Measurements from ENCODE around the gene MPV17.

The MPV17 gene

GRCh38 chr2:27285481-27285880, 37.4 kb downstream of the MPV17 start:
- no peak for TF ChIP-seq CTCF (IDR thresholded peaks at IDR 0.05; ENCODE audit: poor library complexity, severe bottlenecking)
- H3K36me3 ChIP-seq (ENCODE audit: low read depth), result no peaks in the 10 kb centered on the region
- H3K27me3 ChIP-seq (ENCODE audit: insufficient read depth, poor library complexity, severe bottlenecking), result peaks cover 6% of the 10 kb centered on the region
- H3K27ac ChIP-seq (ENCODE audit: poor library complexity, severe bottlenecking), result no peak overlapping the region
- H3K4me3 ChIP-seq (ENCODE audit: severe bottlenecking), result no peak overlapping the region
- no peaks in the 10 kb centered on the region for H3K9me3 ChIP-seq (ENCODE audit: severe bottlenecking)
- DNase-seq (ENCODE audit: low spot score) (no peak), ATAC-seq (ENCODE audit: low read depth) (no peak)
- no peaks in the 10 kb centered on the region for H3K4me1 ChIP-seq (ENCODE audit: insufficient read depth, poor library complexity, severe bottlenecking)

GRCh38 chr2:27284996-27285395, 37.9 kb downstream of the MPV17 start:
- Histone ChIP-seq H3K27ac (ENCODE audit: poor library complexity, severe bottlenecking) (no peak overlapping the region), H3K9me3 (ENCODE audit: severe bottlenecking) (no peaks in the 10 kb centered on the region), H3K4me3 (ENCODE audit: severe bottlenecking) (no peak overlapping the region), H3K36me3 (ENCODE audit: low read depth) (no peaks in the 10 kb centered on the region), H3K4me1 (ENCODE audit: insufficient read depth, poor library complexity, severe bottlenecking) (no peaks in the 10 kb centered on the region), H3K27me3 (ENCODE audit: insufficient read depth, poor library complexity, severe bottlenecking) (peaks cover 6% of the 10 kb centered on the region)
- DNase-seq (ENCODE audit: low spot score) (no peak), ATAC-seq (ENCODE audit: low read depth) (no peak)
- no peak for TF ChIP-seq CTCF (IDR thresholded peaks at IDR 0.05; ENCODE audit: poor library complexity, severe bottlenecking)

- Histone ChIP-seq H3K4me1 (ENCODE audit: insufficient read depth, poor library complexity, severe bottlenecking) (no peaks in the 10 kb centered on the region), H3K36me3 (ENCODE audit: low read depth) (no peaks in the 10 kb centered on the region), H3K4me3 (ENCODE audit: severe bottlenecking) (no peak overlapping the region)
These were observed 40.0 kb downstream of the MPV17 start for GRCh38 chr2:27282892-27283291.

GRCh38 chr2:27281855-27282559, 40.9 kb downstream of the MPV17 start, which contains the start of gene TRIM54:
TSS of gene TRIM54 (plus strand) at chr2:27282429. CDS start at chr2:27282732, 303 bp downstream.
- no peak within 1 kb of the TSS for H3K4me3 ChIP-seq (ENCODE audit: severe bottlenecking)
- TF ChIP-seq CTCF (IDR thresholded peaks at IDR 0.05; ENCODE audit: poor library complexity, severe bottlenecking), result no peak
- H3K9me3 ChIP-seq (ENCODE audit: severe bottlenecking), result no peaks in the 10 kb centered on the region
- ATAC-seq (ENCODE audit: low read depth), result no peak
- no peaks in the 10 kb centered on the region for H3K4me1 ChIP-seq (ENCODE audit: insufficient read depth, poor library complexity, severe bottlenecking)
- no peak for DNase-seq (ENCODE audit: low spot score)
- H3K36me3 ChIP-seq (ENCODE audit: low read depth), result no peaks in the 10 kb centered on the region
- H3K27me3 ChIP-seq (ENCODE audit: insufficient read depth, poor library complexity, severe bottlenecking), result peaks cover 6% of the 10 kb centered on the region
- no peak within 1 kb of the TSS for H3K27ac ChIP-seq (ENCODE audit: poor library complexity, severe bottlenecking)

More at GRCh38 chr2:27282892-27283291, 40.0 kb downstream of the MPV17 start:
- TF ChIP-seq CTCF (IDR thresholded peaks at IDR 0.05; ENCODE audit: poor library complexity, severe bottlenecking), result no peak
- Histone ChIP-seq H3K27me3 (ENCODE audit: insufficient read depth, poor library complexity, severe bottlenecking) (peaks cover 6% of the 10 kb centered on the region), H3K27ac (ENCODE audit: poor library complexity, severe bottlenecking) (no peak overlapping the region), H3K9me3 (ENCODE audit: severe bottlenecking) (no peaks in the 10 kb centered on the region)
- no peak; the same call in 2 of the 3 replicates for ATAC-seq (ENCODE audit: low read depth)
- DNase-seq (ENCODE audit: low spot score), result no peak

- Histone ChIP-seq H3K9me3 (ENCODE audit: severe bottlenecking) (no peaks in the 10 kb centered on the region), H3K4me1 (ENCODE audit: insufficient read depth, poor library complexity, severe bottlenecking) (no peaks in the 10 kb centered on the region), H3K27ac (ENCODE audit: poor library complexity, severe bottlenecking) (no peak overlapping the region), H3K27me3 (ENCODE audit: insufficient read depth, poor library complexity, severe bottlenecking) (peaks cover 6% of the 10 kb centered on the region), H3K4me3 (ENCODE audit: severe bottlenecking) (no peak overlapping the region), H3K36me3 (ENCODE audit: low read depth) (no peaks in the 10 kb centered on the region)
- TF ChIP-seq CTCF (IDR thresholded peaks at IDR 0.05; ENCODE audit: poor library complexity, severe bottlenecking), result no peak
- DNase-seq (ENCODE audit: low spot score) (no peak), ATAC-seq (ENCODE audit: low read depth) (no peak)
These were observed 41.5 kb downstream of the MPV17 start for GRCh38 chr2:27281442-27281841.
